ENCODE data around the gene TMC5.

The TMC5 gene

GRCh38 chr16:19438739-19439138 is 21.1 kb downstream of the TMC5 start:
- H3K4me3 ChIP-seq (ENCODE audit: low read depth, low read length), result no peak overlapping the region
- TF ChIP-seq, protein P1, sequence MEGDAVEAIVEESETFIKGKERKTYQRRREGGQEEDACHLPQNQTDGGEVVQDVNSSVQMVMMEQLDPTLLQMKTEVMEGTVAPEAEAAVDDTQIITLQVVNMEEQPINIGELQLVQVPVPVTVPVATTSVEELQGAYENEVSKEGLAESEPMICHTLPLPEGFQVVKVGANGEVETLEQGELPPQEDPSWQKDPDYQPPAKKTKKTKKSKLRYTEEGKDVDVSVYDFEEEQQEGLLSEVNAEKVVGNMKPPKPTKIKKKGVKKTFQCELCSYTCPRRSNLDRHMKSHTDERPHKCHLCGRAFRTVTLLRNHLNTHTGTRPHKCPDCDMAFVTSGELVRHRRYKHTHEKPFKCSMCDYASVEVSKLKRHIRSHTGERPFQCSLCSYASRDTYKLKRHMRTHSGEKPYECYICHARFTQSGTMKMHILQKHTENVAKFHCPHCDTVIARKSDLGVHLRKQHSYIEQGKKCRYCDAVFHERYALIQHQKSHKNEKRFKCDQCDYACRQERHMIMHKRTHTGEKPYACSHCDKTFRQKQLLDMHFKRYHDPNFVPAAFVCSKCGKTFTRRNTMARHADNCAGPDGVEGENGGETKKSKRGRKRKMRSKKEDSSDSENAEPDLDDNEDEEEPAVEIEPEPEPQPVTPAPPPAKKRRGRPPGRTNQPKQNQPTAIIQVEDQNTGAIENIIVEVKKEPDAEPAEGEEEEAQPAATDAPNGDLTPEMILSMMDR (IDR thresholded peaks at IDR 0.05; ENCODE audit: control insufficient read depth, extremely low read depth, insufficient read depth), result no peak
- DNase-seq (ENCODE audit: low read depth), result no peak

- no peak overlapping the region for H3K4me3 ChIP-seq (ENCODE audit: low read depth, low read length)
- no peak for DNase-seq (ENCODE audit: low read depth)
- TF ChIP-seq, protein P1 (IDR thresholded peaks at IDR 0.05; ENCODE audit: control insufficient read depth, extremely low read depth, insufficient read depth), result no peak
These were observed 21.8 kb downstream of the TMC5 start for GRCh38 chr16:19439483-19439882.

DNA sequence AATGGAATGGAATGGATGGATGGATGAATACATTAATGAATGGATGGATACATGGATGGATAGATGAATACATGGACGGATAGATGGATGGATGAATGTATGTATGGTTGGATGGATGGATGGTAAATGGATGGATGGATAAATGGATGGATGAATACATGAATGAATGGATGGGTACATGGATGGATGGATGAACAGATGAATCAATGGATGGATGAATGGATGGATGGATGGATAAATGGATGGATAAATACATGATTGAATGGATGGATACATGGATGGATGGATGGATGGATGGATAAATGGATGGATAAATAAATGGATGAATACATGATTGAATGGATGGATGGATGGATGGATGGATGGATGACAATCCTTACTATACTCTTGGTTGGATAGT is 26.0 kb downstream of the TMC5 start:
- TF ChIP-seq, protein P1 (IDR thresholded peaks at IDR 0.05; ENCODE audit: control insufficient read depth, extremely low read depth, insufficient read depth), result no peak
- H3K4me3 ChIP-seq (ENCODE audit: low read depth, low read length), result no peak overlapping the region
- DNase-seq (ENCODE audit: low read depth), result no peak

DNA sequence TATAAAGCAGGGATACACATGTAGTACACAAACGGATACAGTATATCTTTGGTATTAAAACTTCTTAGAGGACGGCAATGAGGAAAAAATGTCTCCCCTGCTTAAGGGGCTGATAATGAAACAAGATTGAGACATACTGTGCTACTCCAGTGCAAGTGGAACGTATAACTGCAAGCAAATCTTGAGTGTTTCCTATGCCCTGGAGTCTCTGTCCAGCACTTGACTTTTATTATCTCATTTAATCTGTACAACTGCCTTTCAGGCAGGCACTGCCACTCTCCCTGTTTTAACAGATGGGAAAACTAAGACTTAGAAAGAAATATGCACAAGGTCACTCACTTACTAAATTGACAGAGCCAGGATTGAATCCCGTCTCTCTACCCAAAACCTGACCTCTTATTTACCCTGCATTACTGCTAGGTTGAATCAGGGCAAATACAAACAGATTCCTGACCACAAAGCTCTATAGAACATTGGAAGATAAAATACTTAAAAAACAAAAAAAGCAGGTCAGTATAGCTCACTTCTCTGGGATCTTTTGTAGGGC is 28.7 kb downstream of the TMC5 start:
- no peak overlapping the region for H3K4me3 ChIP-seq (ENCODE audit: low read depth, low read length)
- TF ChIP-seq, protein P1 (IDR thresholded peaks at IDR 0.05; ENCODE audit: control insufficient read depth, extremely low read depth, insufficient read depth), result no peak
- DNase-seq (ENCODE audit: low read depth), result no peak

GRCh38 chr16:19446886-19447285 is 29.2 kb downstream of the TMC5 start:
- TF ChIP-seq, protein P1 (IDR thresholded peaks at IDR 0.05; ENCODE audit: control insufficient read depth, extremely low read depth, insufficient read depth), result no peak
- no peak for DNase-seq (ENCODE audit: low read depth)
- H3K4me3 ChIP-seq (ENCODE audit: low read depth, low read length), result no peak overlapping the region

- no peak for DNase-seq (ENCODE audit: low read depth)
- no peak overlapping the region for H3K4me3 ChIP-seq (ENCODE audit: low read depth, low read length)
- TF ChIP-seq, protein P1 (IDR thresholded peaks at IDR 0.05; ENCODE audit: control insufficient read depth, extremely low read depth, insufficient read depth), result no peak
These were observed 32.5 kb downstream of the TMC5 start for GRCh38 chr16:19450186-19450585.

GRCh38 chr16:19458722-19459379 is 41.2 kb downstream of the TMC5 start:
- H3K4me3 ChIP-seq (ENCODE audit: low read depth, low read length), result no peak overlapping the region
- no peak for DNase-seq (ENCODE audit: low read depth)
- TF ChIP-seq, protein P1 (IDR thresholded peaks at IDR 0.05; ENCODE audit: control insufficient read depth, extremely low read depth, insufficient read depth), result no peak
